ENCODE measurements around the gene ART4.

The ART4 gene

GRCh38 chr12:14782756-14783155, 60.6 kb downstream of the ART4 start:
- Histone ChIP-seq H3K9ac (ENCODE audit: low read length) (no peak overlapping the region), H2AFZ (ENCODE audit: low read length) (no peak overlapping the region), H3K4me1 (ENCODE audit: insufficient read depth, low read length, severe bottlenecking) (peaks cover 11% of the 10 kb centered on the region), H4K20me1 (ENCODE audit: insufficient read depth, low read length) (no peaks in the 10 kb centered on the region), H3K27ac (ENCODE audit: low read depth, low read length, poor library complexity, severe bottlenecking) (no peak overlapping the region), H3K4me2 (ENCODE audit: low read length) (no peak overlapping the region), H3K36me3 (ENCODE audit: insufficient read depth, low read length) (peaks cover 30% of the 10 kb centered on the region), H3K79me2 (ENCODE audit: insufficient read depth, low read length) (no peaks in the 10 kb centered on the region), H3K9me2 (ENCODE audit: low read depth, low read length) (no peaks in the 10 kb centered on the region), H3K27me3 (ENCODE audit: insufficient read depth, low read length) (no peaks in the 10 kb centered on the region), H3F3A (ENCODE audit: insufficient read depth, low read length) (no peaks in the 10 kb centered on the region; the same call in 1 of the 2 replicates), H3K4me3 (ENCODE audit: low read depth, low read length, poor library complexity, severe bottlenecking) (no peak overlapping the region), H3K9me3 (ENCODE audit: low read length) (no peaks in the 10 kb centered on the region)
- TF ChIP-seq EZH2 (IDR thresholded peaks at IDR 0.05; ENCODE audit: borderline replicate concordance, low read length) (no peak), CTCF (IDR thresholded peaks at IDR 0.05; ENCODE audit: low read length) (no peak)

GRCh38 chr12:14781563-14781962, 61.8 kb downstream of the ART4 start:
- Histone ChIP-seq H3K79me2 (ENCODE audit: insufficient read depth, low read length) (no peaks in the 10 kb centered on the region), H3K9me2 (ENCODE audit: low read depth, low read length) (no peaks in the 10 kb centered on the region), H3K27ac (ENCODE audit: low read depth, low read length, poor library complexity, severe bottlenecking) (no peak overlapping the region), H3K4me1 (ENCODE audit: insufficient read depth, low read length, severe bottlenecking) (peaks cover 21% of the 10 kb centered on the region), H3K9me3 (ENCODE audit: low read length) (no peaks in the 10 kb centered on the region), H4K20me1 (ENCODE audit: insufficient read depth, low read length) (no peaks in the 10 kb centered on the region), H3F3A (ENCODE audit: insufficient read depth, low read length) (no peaks in the 10 kb centered on the region; the same call in 1 of the 2 replicates), H3K36me3 (ENCODE audit: insufficient read depth, low read length) (peaks cover 18% of the 10 kb centered on the region), H3K4me2 (ENCODE audit: low read length) (no peak overlapping the region), H2AFZ (ENCODE audit: low read length) (no peak overlapping the region), H3K4me3 (ENCODE audit: low read depth, low read length, poor library complexity, severe bottlenecking) (no peak overlapping the region), H3K9ac (ENCODE audit: low read length) (no peak overlapping the region), H3K27me3 (ENCODE audit: insufficient read depth, low read length) (no peaks in the 10 kb centered on the region)
- no peak for TF ChIP-seq EZH2 (IDR thresholded peaks at IDR 0.05; ENCODE audit: borderline replicate concordance, low read length)
- TF ChIP-seq CTCF (IDR thresholded peaks at IDR 0.05; ENCODE audit: low read length), result no peak

GRCh38 chr12:14780859-14781258, 62.5 kb downstream of the ART4 start:
- H2AFZ ChIP-seq (ENCODE audit: low read length), result no peak overlapping the region
- H3K4me2 ChIP-seq (ENCODE audit: low read length), result no peak overlapping the region
- no peaks in the 10 kb centered on the region for H3K9me2 ChIP-seq (ENCODE audit: low read depth, low read length)
- no peak overlapping the region for H3K27ac ChIP-seq (ENCODE audit: low read depth, low read length, poor library complexity, severe bottlenecking)
- no peak overlapping the region for H3K9ac ChIP-seq (ENCODE audit: low read length)
- H3K4me1 ChIP-seq (ENCODE audit: insufficient read depth, low read length, severe bottlenecking), result peaks cover 28% of the 10 kb centered on the region
- no peaks in the 10 kb centered on the region for H3K79me2 ChIP-seq (ENCODE audit: insufficient read depth, low read length)
- H4K20me1 ChIP-seq (ENCODE audit: insufficient read depth, low read length), result no peaks in the 10 kb centered on the region
- no peak overlapping the region for H3K4me3 ChIP-seq (ENCODE audit: low read depth, low read length, poor library complexity, severe bottlenecking)
- H3K9me3 ChIP-seq (ENCODE audit: low read length), result no peaks in the 10 kb centered on the region
- no peaks in the 10 kb centered on the region for H3K27me3 ChIP-seq (ENCODE audit: insufficient read depth, low read length)
- no peak for TF ChIP-seq EZH2 (IDR thresholded peaks at IDR 0.05; ENCODE audit: borderline replicate concordance, low read length)
- no peak for TF ChIP-seq CTCF (IDR thresholded peaks at IDR 0.05; ENCODE audit: low read length)
- peaks cover 11% of the 10 kb centered on the region for H3K36me3 ChIP-seq (ENCODE audit: insufficient read depth, low read length)
- H3F3A ChIP-seq (ENCODE audit: insufficient read depth, low read length), result no peaks in the 10 kb centered on the region; the same call in 1 of the 2 replicates
